ENCODE results near the gene EPHB2.
A peak's percentile ranks its signal among the peaks of the same experiment; 100 is the strongest.
"Not testable (repeated sequence)": the region's sequence is repeated elsewhere in the genome, so short reads cannot be mapped to it uniquely, and the experiment has no call there.

EPHB2 gene

DNA sequence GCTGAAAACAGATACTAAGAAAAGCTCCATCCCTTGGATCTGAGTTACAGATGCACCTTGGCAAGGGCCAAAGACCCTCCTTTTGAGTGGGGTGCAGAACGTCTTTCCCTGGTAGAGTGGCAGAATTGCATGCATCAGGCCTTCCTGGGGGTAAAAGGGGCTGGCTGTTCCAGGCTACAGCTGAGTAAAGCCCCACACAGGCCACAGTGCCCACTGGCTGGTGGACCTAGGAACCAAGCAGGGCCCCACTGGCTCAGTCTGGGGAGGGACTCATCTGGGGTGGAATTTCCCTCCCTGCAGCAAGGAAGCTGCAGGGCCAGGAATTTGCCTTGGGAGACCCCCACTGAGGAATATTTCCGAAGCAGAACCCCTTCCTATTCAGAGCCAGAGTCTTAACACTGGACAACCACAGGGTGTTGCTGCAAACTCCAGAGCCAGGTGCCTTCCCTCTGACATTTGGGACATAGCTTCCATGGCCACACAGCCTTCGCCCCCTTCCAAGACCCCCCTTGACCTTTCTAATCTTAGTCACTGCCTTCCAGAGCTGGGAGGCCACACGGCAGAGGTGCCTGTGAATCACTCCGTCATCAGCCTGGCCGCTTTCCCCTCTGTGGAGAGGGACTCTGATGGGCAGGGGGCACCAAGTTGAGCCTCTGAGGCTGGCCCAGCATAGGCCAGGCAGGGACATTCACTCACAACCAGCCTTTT, 209.5 kb downstream of the EPHB2 start:
- no peak for DNase-seq

- DNase-seq, result no peak
These were observed 210.3 kb downstream of the EPHB2 start for GRCh38 chr1:22920734-22921451.

GRCh38 chr1:22921452-22922126, 210.9 kb downstream of the EPHB2 start:
- no peak for DNase-seq

- no peak for DNase-seq
These were observed 212.0 kb downstream of the EPHB2 start for GRCh38 chr1:22922640-22923039.

DNA sequence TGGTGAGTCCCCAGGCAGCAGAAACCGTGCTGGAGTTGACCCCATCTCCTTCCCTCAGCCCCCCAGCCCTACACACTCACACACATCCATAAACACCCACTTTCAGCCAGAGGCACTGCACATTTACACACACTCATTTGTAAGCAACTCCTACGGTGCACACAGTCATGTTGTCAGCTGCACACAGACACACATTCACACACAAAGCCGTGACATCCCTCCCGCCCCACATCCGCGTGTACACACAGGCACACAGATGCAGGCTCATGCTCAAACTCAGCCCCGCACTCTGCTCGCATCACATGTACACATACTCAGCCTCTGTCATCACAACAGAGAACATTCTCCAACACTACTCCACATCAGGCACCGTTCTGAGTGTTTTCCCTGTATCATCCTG, 214.5 kb downstream of the EPHB2 start:
- no peak for DNase-seq

GRCh38 chr1:22930240-22930912, 219.7 kb downstream of the EPHB2 start:
- peak; percentile 38 for DNase-seq

- no peak for DNase-seq
These were observed 222.3 kb downstream of the EPHB2 start for GRCh38 chr1:22932803-22933470.

- DNase-seq, result no peak
These were observed 224.8 kb downstream of the EPHB2 start for GRCh38 chr1:22935433-22935832.

GRCh38 chr1:22936681-22937080, 226.0 kb downstream of the EPHB2 start:
- DNase-seq, result no peak

DNA sequence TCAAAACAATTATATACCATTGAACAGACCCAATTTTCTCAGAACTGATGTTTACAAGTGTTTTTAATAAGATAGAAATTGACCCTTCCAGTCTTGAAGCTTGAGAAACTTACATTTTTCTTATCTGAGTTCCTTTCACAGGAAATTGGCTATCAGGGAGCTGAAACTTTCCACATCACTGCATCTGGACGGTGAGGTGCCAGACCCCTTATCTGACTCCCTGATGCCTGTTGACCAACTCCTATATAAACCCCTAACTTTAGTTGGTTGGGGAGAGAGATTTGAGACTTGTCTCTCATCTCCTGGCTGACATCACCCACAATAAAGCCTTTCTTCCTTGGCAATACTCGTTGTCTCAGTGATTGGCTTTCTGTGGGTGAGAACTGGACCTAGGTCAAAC, 230.6 kb downstream of the EPHB2 start:
- no peak for DNase-seq

DNA sequence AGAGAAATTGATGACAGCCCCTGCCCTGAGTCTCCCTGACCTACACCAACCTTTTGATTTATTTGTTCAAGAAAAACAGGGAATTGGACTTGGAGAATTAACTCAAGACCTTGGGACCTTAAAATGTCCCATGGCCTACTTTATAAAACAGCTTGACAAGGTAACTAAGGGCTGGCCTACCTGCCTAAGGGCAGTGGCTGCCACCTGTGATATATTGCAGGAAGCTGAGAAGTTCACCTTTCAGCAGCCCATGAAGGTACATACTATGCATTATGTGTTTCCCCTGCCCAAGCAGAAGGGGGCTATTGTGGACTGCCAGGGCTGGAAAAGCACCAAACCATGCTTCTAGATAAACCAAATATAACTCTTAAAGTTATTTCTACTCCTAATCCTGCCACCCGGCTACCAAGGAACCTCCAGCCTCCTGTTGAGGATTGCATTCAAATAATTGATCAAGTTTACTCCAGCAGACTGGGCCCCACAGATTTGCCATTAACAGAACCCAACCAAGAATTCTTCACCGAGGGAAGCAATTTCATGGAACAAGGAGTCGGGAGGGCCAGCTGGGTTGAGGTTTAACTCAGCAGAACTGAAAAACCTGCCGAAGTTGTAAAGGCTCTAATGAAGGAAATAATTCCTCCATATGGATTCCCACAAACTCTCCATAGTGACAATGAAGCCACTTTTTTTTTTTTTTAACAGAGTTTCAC, 233.9 kb downstream of the EPHB2 start:
- no peak for DNase-seq

GRCh38 chr1:22945171-22945570, 234.5 kb downstream of the EPHB2 start:
- DNase-seq, result not testable (repeated sequence)

GRCh38 chr1:22949822-22950331, 239.2 kb downstream of the EPHB2 start:
- DNase-seq, result no peak

DNA sequence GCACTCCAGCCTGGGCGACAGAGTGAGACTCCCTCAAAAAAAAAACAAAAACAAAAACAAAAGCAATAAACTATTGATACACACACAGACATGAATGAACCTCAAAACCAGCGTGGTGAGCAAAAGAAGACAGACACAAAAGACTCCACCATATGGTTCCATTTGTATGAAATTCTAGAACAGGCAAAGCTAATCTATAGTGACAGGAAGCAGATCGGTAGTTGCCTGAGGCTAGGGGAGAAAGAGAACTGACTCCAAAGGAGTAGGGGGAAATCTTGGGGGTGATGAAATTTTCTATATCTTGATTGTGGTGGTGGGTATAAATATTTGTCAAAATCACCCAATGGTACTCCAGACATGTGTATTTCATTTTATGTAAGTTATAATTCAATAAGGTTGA, 241.2 kb downstream of the EPHB2 start:
- DNase-seq, result no peak

DNA sequence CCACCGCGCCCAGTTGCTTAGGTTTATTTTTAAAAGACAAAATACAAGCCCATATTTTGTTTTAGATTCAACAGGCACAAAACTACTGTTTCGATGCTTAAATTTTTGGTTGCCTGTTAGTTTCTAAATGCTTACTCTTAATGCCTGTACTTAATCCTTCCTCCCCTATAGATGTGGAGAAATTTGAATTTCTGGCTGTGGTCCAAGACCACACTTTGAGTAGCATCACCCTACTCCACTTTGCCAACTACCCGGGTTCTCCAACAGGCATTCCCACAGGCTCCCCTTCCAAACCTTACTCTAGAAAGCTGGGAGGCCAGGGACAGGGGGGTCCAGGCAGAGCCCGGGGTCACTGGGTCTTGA, 242.0 kb downstream of the EPHB2 start:
- no peak for DNase-seq

- DNase-seq, result no peak
These were observed 242.6 kb downstream of the EPHB2 start for GRCh38 chr1:22953057-22953739.

GRCh38 chr1:22953740-22954141, 243.1 kb downstream of the EPHB2 start:
- no peak for DNase-seq

DNA sequence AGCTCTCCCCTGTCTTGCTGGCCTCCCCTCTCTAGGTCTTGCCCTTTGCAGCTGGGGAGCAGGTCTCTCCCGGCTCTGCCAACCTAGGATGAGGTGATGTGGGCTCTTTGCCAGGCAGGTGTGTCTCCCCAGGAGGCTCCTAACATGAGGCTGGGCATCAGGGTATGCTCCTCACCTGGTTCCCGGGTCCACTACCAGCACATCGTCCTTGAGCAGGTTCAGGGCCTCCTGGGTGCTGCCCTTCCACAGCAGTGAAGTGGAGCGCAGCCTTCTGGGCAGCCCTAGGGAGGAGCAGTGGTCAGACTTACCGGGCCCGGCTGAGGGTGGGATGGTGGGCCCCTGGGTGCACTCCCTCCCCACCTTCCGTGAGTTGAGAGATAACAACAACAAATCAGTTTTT, 244.5 kb downstream of the EPHB2 start:
- DNase-seq, result no peak

- DNase-seq, result no peak
These were observed 246.4 kb downstream of the EPHB2 start for GRCh38 chr1:22957066-22957465.

DNA sequence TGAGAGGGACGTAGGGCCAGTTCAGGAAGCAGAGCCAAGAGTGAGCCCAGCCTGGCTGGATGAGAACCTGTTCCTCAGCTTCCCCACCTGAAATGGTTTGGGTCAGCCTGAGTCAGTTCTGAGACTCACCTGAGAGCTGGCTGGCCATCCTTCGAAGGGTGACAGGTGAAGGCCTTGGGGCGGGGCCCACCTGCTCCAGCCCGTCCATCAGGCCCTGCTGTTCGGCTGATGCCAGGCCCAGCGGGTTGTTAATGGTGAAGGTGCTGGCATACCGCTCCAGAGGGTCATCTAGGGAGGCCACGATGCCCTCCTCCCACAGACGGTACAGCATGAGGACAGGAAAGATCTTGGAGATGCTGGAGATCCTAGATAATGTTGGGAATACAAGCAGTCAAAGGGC, 247.9 kb downstream of the EPHB2 start:
- no peak for DNase-seq

- no peak for DNase-seq
These were observed 249.1 kb downstream of the EPHB2 start for GRCh38 chr1:22959545-22960360.

Measured in inflammatory macrophage treated with lipopolysaccharide for 4 hours (primary cell).